ENCODE results near the gene GSTM3. TPM values are rescaled to one million over a fixed set of nuclear protein-coding genes. Genes with fewer than 3 reads are reported as not detected.

The GSTM3 gene
- total and polyA plus RNA-seq, 9 of the 15 experiments (the other 6 are each of a cell fraction or from before 2014, with no cell fraction given), result 3.9 to 24.5 (median 9.4) TPM

DNA sequence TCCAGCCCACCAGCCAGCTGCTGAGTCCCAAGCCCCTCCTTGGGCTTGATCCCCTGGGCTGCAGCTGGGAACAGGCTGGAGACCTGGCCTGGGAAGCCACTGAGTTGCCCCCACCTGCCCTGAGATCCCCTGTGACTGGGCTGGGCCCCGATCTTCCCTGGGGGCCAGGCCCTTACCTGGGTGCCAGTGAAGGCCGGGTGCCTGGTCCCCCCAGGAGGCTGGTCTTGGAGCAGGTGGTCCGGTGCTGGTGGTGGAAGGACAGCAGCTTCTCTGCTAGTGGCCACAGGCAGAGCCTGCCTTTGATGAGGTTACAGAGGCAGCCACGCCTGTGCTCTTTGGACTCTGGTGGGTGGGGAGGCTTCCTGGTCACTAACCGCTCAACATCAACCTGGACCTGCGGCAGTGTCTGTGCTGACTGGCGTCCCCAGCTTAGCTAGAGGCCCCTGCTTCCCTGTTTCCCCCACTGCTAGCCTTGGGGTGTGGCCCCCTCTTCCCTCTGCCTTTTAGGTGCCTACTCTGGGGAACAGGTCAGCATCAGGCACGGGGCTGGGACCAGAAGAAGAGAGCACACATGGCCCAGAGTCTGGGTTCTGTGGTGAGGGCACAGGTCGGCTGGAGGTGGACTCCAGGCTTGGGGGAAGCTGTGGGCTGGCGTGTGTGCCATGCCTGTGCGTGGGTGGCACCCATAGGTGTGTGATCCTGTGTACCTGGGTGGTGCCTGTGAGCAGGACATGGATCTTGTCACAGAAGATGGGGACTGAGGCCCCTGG, 23.0 kb upstream of the GSTM3 start, which contains the start of gene EPS8L3 (continued):
- TF ChIP-seq, protein P1, sequence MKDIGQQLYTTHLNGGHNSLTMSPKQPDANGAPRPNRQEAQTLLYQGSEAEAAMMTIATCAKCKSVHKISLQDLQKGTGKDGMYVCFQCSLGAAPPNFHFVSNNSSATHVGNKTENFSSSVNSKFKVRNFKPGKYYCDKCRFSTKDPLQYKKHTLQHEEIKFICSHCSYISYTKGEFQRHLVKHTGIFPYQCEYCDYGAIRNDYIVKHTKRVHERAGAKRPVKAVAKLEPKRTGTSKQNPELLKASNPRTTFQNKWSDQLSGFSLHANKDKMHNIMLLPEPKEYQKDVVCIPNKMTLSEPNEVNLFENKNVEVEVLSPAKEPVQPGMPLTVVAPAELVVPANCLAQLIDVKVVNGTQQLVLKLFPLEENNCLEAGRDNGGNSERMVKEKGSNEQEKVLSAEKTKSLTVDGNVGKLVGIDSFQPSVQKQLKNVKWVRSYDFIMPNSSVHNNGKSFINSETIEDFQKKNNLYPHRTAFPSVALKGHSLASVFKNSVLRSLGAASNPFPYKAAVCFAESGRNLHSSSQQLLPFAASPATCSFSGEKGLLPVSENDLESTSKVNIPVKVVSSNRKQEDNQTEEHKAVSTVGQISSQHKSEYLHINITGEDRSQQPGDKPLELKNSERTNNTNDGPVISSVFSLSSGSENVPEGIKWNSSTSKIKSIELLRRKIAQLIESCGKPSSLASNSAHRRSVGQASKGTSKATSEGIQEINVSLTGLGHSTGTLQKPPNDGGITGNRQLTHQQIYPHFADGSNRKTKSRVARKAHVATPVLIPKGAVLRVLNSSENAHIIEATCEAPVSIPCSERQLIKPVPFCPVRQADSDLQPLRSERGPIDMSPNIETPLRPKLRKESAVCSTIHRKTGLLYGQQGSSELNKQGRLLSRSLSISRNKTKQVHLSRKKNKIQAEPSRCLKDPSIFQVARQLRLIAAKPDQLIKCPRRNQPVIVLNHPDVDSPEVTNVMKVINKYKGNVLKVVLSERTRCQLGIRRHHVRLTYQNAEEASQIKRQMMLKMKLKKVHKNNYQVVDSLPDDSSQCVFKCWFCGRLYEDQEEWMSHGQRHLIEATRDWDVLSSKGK (CRISPR knock-in tag; IDR thresholded peaks at IDR 0.05), result no peak
- TF ChIP-seq ZNF79 (CRISPR knock-in tag; IDR thresholded peaks at IDR 0.05; ENCODE audit: low read depth), result no peak
- peak; percentile 54 for TF ChIP-seq ZFX (CRISPR knock-in tag; IDR thresholded peaks at IDR 0.05)
- TF ChIP-seq MED1 (CRISPR knock-in tag; IDR thresholded peaks at IDR 0.05; ENCODE audit: borderline replicate concordance), result peak; percentile 29; the same call in 1 of the 2 replicates
- TF ChIP-seq ZC3H4 (CRISPR knock-in tag; IDR thresholded peaks at IDR 0.05; ENCODE audit: borderline replicate concordance), result peak; percentile 76; the same call in 1 of the 2 replicates
- TF ChIP-seq CC2D1A (IDR thresholded peaks at IDR 0.05), result no peak
- TF ChIP-seq JUND (IDR thresholded peaks at IDR 0.05; ENCODE audit: borderline replicate concordance, low read depth, low read length), result no peak
- TF ChIP-seq JUND (tag; IDR thresholded peaks at IDR 0.05; ENCODE audit: borderline replicate concordance, low read depth, low read length), result no peak
- TF ChIP-seq EWSR1 (IDR thresholded peaks at IDR 0.05; ENCODE audit: borderline replicate concordance, low read depth, partially characterized antibody), result no peak
- TF ChIP-seq ZNF57 (CRISPR knock-in tag; IDR thresholded peaks at IDR 0.05), result no peak
- TF ChIP-seq ILK (tag; IDR thresholded peaks at IDR 0.05; ENCODE audit: borderline replicate concordance, low read depth), result no peak
- TF ChIP-seq NFIC (IDR thresholded peaks at IDR 0.05), result no peak
- TF ChIP-seq, protein P2, sequence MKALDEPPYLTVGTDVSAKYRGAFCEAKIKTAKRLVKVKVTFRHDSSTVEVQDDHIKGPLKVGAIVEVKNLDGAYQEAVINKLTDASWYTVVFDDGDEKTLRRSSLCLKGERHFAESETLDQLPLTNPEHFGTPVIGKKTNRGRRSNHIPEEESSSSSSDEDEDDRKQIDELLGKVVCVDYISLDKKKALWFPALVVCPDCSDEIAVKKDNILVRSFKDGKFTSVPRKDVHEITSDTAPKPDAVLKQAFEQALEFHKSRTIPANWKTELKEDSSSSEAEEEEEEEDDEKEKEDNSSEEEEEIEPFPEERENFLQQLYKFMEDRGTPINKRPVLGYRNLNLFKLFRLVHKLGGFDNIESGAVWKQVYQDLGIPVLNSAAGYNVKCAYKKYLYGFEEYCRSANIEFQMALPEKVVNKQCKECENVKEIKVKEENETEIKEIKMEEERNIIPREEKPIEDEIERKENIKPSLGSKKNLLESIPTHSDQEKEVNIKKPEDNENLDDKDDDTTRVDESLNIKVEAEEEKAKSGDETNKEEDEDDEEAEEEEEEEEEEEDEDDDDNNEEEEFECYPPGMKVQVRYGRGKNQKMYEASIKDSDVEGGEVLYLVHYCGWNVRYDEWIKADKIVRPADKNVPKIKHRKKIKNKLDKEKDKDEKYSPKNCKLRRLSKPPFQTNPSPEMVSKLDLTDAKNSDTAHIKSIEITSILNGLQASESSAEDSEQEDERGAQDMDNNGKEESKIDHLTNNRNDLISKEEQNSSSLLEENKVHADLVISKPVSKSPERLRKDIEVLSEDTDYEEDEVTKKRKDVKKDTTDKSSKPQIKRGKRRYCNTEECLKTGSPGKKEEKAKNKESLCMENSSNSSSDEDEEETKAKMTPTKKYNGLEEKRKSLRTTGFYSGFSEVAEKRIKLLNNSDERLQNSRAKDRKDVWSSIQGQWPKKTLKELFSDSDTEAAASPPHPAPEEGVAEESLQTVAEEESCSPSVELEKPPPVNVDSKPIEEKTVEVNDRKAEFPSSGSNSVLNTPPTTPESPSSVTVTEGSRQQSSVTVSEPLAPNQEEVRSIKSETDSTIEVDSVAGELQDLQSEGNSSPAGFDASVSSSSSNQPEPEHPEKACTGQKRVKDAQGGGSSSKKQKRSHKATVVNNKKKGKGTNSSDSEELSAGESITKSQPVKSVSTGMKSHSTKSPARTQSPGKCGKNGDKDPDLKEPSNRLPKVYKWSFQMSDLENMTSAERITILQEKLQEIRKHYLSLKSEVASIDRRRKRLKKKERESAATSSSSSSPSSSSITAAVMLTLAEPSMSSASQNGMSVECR (CRISPR knock-in tag; IDR thresholded peaks at IDR 0.05), result 0 out of 2 replicates have a peak, but pooled peaks have one; percentile 39
- TF ChIP-seq MAFK (IDR thresholded peaks at IDR 0.05; ENCODE audit: low read length), result no peak
- TF ChIP-seq KLF1 (tag; IDR thresholded peaks at IDR 0.05), result no peak
- TF ChIP-seq, protein P3, sequence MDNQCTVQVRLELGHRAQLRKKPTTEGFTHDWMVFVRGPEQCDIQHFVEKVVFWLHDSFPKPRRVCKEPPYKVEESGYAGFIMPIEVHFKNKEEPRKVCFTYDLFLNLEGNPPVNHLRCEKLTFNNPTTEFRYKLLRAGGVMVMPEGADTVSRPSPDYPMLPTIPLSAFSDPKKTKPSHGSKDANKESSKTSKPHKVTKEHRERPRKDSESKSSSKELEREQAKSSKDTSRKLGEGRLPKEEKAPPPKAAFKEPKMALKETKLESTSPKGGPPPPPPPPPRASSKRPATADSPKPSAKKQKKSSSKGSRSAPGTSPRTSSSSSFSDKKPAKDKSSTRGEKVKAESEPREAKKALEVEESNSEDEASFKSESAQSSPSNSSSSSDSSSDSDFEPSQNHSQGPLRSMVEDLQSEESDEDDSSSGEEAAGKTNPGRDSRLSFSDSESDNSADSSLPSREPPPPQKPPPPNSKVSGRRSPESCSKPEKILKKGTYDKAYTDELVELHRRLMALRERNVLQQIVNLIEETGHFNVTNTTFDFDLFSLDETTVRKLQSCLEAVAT (IDR thresholded peaks at IDR 0.05), result no peak
